ENCODE data around the gene FRMD4A. TPM values are rescaled to one million over a fixed set of nuclear protein-coding genes. Genes with fewer than 3 reads are reported as not detected.

The FRMD4A gene
- total RNA-seq, 5 donors from 2014 or later (not counting 1 experiment from before 2014, with no cell fraction given) = 1.3 to 1.8 (median 1.4) TPM

DNA sequence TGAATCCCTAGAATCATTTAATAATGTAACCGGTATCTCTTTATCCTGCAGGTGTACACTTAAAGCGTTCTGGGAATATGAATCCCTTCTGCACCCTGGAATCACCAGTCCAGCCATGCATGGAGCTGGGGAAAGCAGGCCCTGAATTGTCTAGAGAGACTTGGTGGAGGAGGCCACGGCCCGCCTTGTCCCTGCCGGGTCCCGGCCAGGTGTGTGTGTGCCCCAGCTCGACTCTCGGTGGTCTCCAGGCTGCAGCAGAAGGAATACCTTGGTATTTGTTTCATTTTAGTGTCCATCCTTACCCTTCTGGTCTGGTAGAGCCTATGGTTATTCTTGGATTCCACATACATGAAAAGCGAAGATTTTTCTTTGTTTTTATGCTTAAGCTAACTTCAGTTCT is 685.9 kb downstream of the FRMD4A start:
- H3K27ac ChIP-seq (ENCODE audit: low read length) = no peak overlapping the region
- DNase-seq (no peak), ATAC-seq (replicated peaks in 1 of 4) (no peak)
- H3K27me3 ChIP-seq (replicated peaks in 1 of 2; ENCODE audit: control insufficient read depth in 2 of 2, extremely low read depth in 1 of 2, insufficient read depth in 2 of 2, low read length in 1 of 2) = no peaks in the 10 kb centered on the region
- Mint-ChIP-seq H3K9me3 (peaks cover 26 to 29% (median 26%) of the 10 kb centered on the region in 3 donors), H3K27ac (no peak overlapping the region), H3K4me3 (no peak overlapping the region), H3K27me3 (no peaks in the 10 kb centered on the region), H3K4me1 (peaks cover 12 to 14% (median 14%) of the 10 kb centered on the region in 3 donors), H3K36me3 (peaks cover 74% of the 10 kb centered on the region)
- no peak overlapping the region for H3K4me3 ChIP-seq (ENCODE audit: control insufficient read depth in 1 of 2, extremely low read depth in 1 of 2, low read length in 1 of 2)
- H3K4me1 ChIP-seq (ENCODE audit: control insufficient read depth in 1 of 2, extremely low read depth in 1 of 2, insufficient read depth in 2 of 2, low read length in 2 of 2) = peaks cover 0 to 4% of the 10 kb centered on the region in 2 experiments
- ChIA-PET POLR2A (interaction anchor here in 1 of 2 donors (0.6 kb wide), 1 partner anchor 1730 kb away, joined by 5 read pairs; no protein-coding TSS in a partner anchor), CTCF (no interaction called here)
- H3K36me3 ChIP-seq (ENCODE audit: control insufficient read depth in 2 of 2, extremely low read depth in 1 of 2, insufficient read depth in 1 of 2, low read length in 1 of 2) = peaks cover 11 to 35% of the 10 kb centered on the region in 2 donors
- H3K9me3 ChIP-seq = peaks cover 2% of the 10 kb centered on the region
- WGBS (ENCODE audit: insufficient coverage) = 100% methylated on average over 2 of the region's 9 CpGs

DNA sequence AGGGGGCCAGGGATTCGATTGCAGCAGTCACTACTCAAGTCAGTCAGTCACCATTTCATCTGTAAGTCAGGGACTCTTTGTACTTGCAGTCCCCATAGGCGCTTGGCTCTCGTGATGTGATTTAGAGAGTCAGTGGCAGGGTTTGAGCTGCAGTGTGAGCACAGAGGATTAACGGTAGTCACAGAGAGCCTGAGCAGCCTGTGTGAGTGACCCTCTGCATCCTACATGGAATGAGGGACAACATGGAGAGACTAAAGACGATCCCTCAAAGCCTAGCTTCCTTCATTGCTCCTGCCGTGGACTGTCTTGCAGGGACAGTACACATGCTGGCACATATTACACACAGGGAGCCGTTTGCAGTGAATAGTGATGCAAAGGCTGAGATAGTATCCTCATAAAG is 687.7 kb downstream of the FRMD4A start:
- Mint-ChIP-seq H3K9me3 (peaks cover 26 to 29% (median 26%) of the 10 kb centered on the region in 3 donors), H3K27me3 (no peaks in the 10 kb centered on the region), H3K4me1 (peaks cover 4 to 5% (median 5%) of the 10 kb centered on the region in 3 donors), H3K36me3 (peaks cover 80% of the 10 kb centered on the region), H3K4me3 (no peak overlapping the region), H3K27ac (no peak overlapping the region)
- Histone ChIP-seq H3K4me1 (ENCODE audit: control insufficient read depth in 1 of 2, extremely low read depth in 1 of 2, insufficient read depth in 2 of 2, low read length in 2 of 2) (no peaks in the 10 kb centered on the region), H3K27ac (ENCODE audit: low read length) (no peak overlapping the region), H3K27me3 (replicated peaks in 1 of 2; ENCODE audit: control insufficient read depth in 2 of 2, extremely low read depth in 1 of 2, insufficient read depth in 2 of 2, low read length in 1 of 2) (no peaks in the 10 kb centered on the region), H3K36me3 (ENCODE audit: control insufficient read depth in 2 of 2, extremely low read depth in 1 of 2, insufficient read depth in 1 of 2, low read length in 1 of 2) (peaks cover 8 to 49% of the 10 kb centered on the region in 2 donors), H3K9me3 (peaks cover 2% of the 10 kb centered on the region), H3K4me3 (ENCODE audit: control insufficient read depth in 1 of 2, extremely low read depth in 1 of 2, low read length in 1 of 2) (no peak overlapping the region)
- POLR2A ChIA-PET = no interaction called here
- ATAC-seq (replicated peaks in 1 of 4) (no peak), DNase-seq (no peak)
- CTCF ChIA-PET = no interaction called here
- 75% methylated on average over 4 of the region's 7 CpGs for WGBS (ENCODE audit: insufficient coverage)

DNA sequence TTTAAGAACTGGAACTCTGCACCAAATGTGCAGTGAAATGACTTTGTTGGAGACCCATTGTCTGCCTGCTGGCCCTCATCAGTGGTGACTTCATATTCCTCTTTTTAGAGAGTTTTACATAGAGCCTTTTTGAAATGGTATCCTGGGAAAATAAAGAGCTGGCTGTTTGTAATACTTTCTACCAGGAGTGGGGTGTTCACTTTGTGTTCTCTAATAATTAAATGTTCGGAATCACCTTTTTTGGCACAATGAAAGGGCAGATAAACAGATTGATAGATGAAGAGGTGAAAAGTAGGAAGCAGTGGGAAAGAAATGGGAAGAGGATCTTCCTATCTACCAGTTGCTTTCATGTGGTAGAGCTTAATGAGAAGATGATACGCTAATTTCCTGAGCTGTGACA is 688.4 kb downstream of the FRMD4A start:
- H3K4me3 Mint-ChIP-seq = no peak overlapping the region
- peaks cover 26 to 29% (median 26%) of the 10 kb centered on the region in 3 donors for H3K9me3 Mint-ChIP-seq
- CTCF ChIA-PET = no interaction called here
- peaks cover 85% of the 10 kb centered on the region for H3K36me3 Mint-ChIP-seq
- Histone ChIP-seq H3K9me3 (peaks cover 2% of the 10 kb centered on the region), H3K27ac (ENCODE audit: low read length) (no peak overlapping the region), H3K4me1 (ENCODE audit: control insufficient read depth in 1 of 2, extremely low read depth in 1 of 2, insufficient read depth in 2 of 2, low read length in 2 of 2) (no peaks in the 10 kb centered on the region), H3K27me3 (replicated peaks in 1 of 2; ENCODE audit: control insufficient read depth in 2 of 2, extremely low read depth in 1 of 2, insufficient read depth in 2 of 2, low read length in 1 of 2) (no peaks in the 10 kb centered on the region), H3K4me3 (ENCODE audit: control insufficient read depth in 1 of 2, extremely low read depth in 1 of 2, low read length in 1 of 2) (no peak overlapping the region), H3K36me3 (ENCODE audit: control insufficient read depth in 2 of 2, extremely low read depth in 1 of 2, insufficient read depth in 1 of 2, low read length in 1 of 2) (peaks cover 8 to 49% of the 10 kb centered on the region in 2 donors)
- WGBS (ENCODE audit: insufficient coverage) = no CpG with 5 or more reads among the region's 2 CpGs
- H3K27ac Mint-ChIP-seq = no peak overlapping the region
- DNase-seq = no peak
- no peaks in the 10 kb centered on the region for H3K4me1 Mint-ChIP-seq
- no peaks in the 10 kb centered on the region for H3K27me3 Mint-ChIP-seq
- ATAC-seq (replicated peaks in 1 of 4) = no peak
- POLR2A ChIA-PET = interaction anchor here in 1 of 2 donors (0.6 kb wide), 1 partner anchor 573 kb away, joined by 3 read pairs; no protein-coding TSS in a partner anchor

DNA sequence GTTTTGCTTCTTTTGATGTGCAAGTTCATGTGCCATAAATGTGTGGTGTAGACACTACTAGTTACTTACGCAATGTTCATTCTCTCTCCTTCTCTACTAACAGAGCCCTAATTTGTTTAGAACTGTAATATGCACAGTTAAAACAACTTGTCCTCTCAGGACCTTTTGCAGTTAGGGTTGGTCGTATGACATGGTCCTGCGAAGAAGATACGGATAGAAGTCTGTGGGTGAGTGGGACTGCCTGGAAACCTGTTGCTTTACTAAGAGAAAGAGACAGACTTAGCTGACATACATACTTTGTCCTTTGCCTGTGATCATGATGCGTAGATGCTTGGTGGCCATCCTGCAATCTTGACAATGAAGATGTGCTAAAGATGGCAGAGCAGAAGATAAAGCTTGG is 692.8 kb downstream of the FRMD4A start:
- DNase-seq = no peak
- no peak overlapping the region for H3K4me3 ChIP-seq (ENCODE audit: control insufficient read depth in 1 of 2, extremely low read depth in 1 of 2, low read length in 1 of 2)
- H3K27me3 Mint-ChIP-seq = no peaks in the 10 kb centered on the region
- no peak overlapping the region for H3K27ac Mint-ChIP-seq
- H3K4me3 Mint-ChIP-seq = no peak overlapping the region
- H3K27me3 ChIP-seq (replicated peaks in 1 of 2; ENCODE audit: control insufficient read depth in 2 of 2, extremely low read depth in 1 of 2, insufficient read depth in 2 of 2, low read length in 1 of 2) = no peaks in the 10 kb centered on the region
- ChIA-PET CTCF (no interaction called here), POLR2A (interaction anchor here (0.6 to 0.7 kb wide), 3 partner anchors 278 to 1180 kb away, joined by 3 to 16 read pairs (median 4); no protein-coding TSS in a partner anchor)
- peaks cover 25 to 28% (median 26%) of the 10 kb centered on the region in 3 donors for H3K9me3 Mint-ChIP-seq
- no peak overlapping the region for H3K27ac ChIP-seq (ENCODE audit: low read length)
- peaks cover 86% of the 10 kb centered on the region for H3K36me3 Mint-ChIP-seq
- 95% methylated on average over 3 of the region's 5 CpGs for WGBS (ENCODE audit: insufficient coverage)
- H3K36me3 ChIP-seq (ENCODE audit: control insufficient read depth in 2 of 2, extremely low read depth in 1 of 2, insufficient read depth in 1 of 2, low read length in 1 of 2) = peaks cover 0 to 29% of the 10 kb centered on the region in 2 donors
- ATAC-seq (replicated peaks in 1 of 4) = no peak
- H3K4me1 ChIP-seq (ENCODE audit: control insufficient read depth in 1 of 2, extremely low read depth in 1 of 2, insufficient read depth in 2 of 2, low read length in 2 of 2) = no peaks in the 10 kb centered on the region
- H3K9me3 ChIP-seq = peaks cover 2% of the 10 kb centered on the region
- peaks cover 0 to 10% (median 0%) of the 10 kb centered on the region in 3 donors for H3K4me1 Mint-ChIP-seq

DNA sequence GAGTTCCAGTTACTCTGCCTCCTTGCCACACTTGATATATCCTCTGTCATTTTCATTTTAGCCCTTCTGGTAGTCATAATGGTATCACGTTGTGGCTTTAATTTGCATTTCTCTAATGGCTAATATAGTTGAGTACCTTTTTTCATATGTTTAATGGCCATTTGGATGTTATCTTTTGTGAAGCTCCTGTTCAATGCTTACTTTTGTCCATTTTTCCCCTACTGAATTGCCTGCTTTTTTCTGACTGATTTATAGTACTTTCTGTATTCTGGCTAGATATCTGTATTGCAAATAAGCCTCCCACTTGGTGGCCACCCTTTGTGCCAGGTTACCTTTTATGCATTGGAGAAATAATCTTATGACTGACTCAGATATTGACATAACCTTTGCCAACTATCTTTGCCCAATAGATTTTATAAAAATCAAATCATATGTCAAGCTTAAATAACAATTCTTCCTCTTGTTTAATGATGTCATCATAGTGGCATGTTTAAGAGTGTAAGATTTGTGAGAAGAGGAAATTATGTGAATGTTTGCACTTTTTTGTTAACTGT is 693.3 kb downstream of the FRMD4A start:
- ChIA-PET CTCF (no interaction called here), POLR2A (interaction anchor here (0.6 to 0.7 kb wide), 3 partner anchors 278 to 1179 kb away, joined by 3 to 16 read pairs (median 4); no protein-coding TSS in a partner anchor)
- ATAC-seq (replicated peaks in 1 of 4) = no peak
- Histone ChIP-seq H3K4me1 (ENCODE audit: control insufficient read depth in 1 of 2, extremely low read depth in 1 of 2, insufficient read depth in 2 of 2, low read length in 2 of 2) (no peaks in the 10 kb centered on the region), H3K27me3 (replicated peaks in 1 of 2; ENCODE audit: control insufficient read depth in 2 of 2, extremely low read depth in 1 of 2, insufficient read depth in 2 of 2, low read length in 1 of 2) (no peaks in the 10 kb centered on the region), H3K4me3 (ENCODE audit: control insufficient read depth in 1 of 2, extremely low read depth in 1 of 2, low read length in 1 of 2) (no peak overlapping the region), H3K27ac (ENCODE audit: low read length) (no peak overlapping the region), H3K9me3 (peaks cover 2% of the 10 kb centered on the region), H3K36me3 (ENCODE audit: control insufficient read depth in 2 of 2, extremely low read depth in 1 of 2, insufficient read depth in 1 of 2, low read length in 1 of 2) (peaks cover 0 to 31% of the 10 kb centered on the region in 2 donors)
- H3K4me3 Mint-ChIP-seq = no peak overlapping the region
- H3K27me3 Mint-ChIP-seq = no peaks in the 10 kb centered on the region
- WGBS (ENCODE audit: insufficient coverage) = no CpG with 5 or more reads among the region's 1 CpG
- no peak overlapping the region for H3K27ac Mint-ChIP-seq
- peaks cover 0 to 10% (median 0%) of the 10 kb centered on the region in 3 donors for H3K4me1 Mint-ChIP-seq
- H3K9me3 Mint-ChIP-seq = peaks cover 20 to 23% (median 22%) of the 10 kb centered on the region in 3 donors
- DNase-seq = no peak
- H3K36me3 Mint-ChIP-seq = peaks cover 84% of the 10 kb centered on the region

DNA sequence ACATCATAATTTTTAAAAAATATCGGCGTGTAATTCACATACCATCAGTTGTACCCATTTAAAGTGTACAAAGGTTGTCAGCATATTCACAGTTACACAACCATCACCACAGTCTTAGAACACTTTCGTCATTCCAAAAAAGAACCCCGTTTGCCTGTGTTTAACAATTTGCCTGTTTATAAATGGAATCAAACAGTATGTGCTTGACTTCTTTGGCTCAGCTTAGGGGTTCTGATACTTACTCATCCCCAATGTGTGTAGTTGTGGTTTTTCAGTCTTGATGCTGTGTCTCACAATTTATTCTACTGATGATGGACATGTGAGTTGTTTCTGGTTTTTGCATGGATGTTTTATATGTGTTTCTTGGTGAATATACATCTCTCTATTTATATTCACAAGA is 693.9 kb downstream of the FRMD4A start:
- CTCF ChIA-PET = no interaction called here
- H3K36me3 ChIP-seq (ENCODE audit: control insufficient read depth in 2 of 2, extremely low read depth in 1 of 2, insufficient read depth in 1 of 2, low read length in 1 of 2) = peaks cover 0 to 26% of the 10 kb centered on the region in 2 donors
- peaks cover 79% of the 10 kb centered on the region for H3K36me3 Mint-ChIP-seq

More for the DNA sequence above, 693.9 kb downstream of the FRMD4A start:
- Histone ChIP-seq H3K27me3 (replicated peaks in 1 of 2; ENCODE audit: control insufficient read depth in 2 of 2, extremely low read depth in 1 of 2, insufficient read depth in 2 of 2, low read length in 1 of 2) (no peaks in the 10 kb centered on the region), H3K9me3 (peaks cover 2% of the 10 kb centered on the region), H3K4me1 (ENCODE audit: control insufficient read depth in 1 of 2, extremely low read depth in 1 of 2, insufficient read depth in 2 of 2, low read length in 2 of 2) (no peaks in the 10 kb centered on the region), H3K4me3 (ENCODE audit: control insufficient read depth in 1 of 2, extremely low read depth in 1 of 2, low read length in 1 of 2) (no peak overlapping the region), H3K27ac (ENCODE audit: low read length) (no peak overlapping the region)
- DNase-seq = no peak
- POLR2A ChIA-PET = no interaction called here
- H3K4me3 Mint-ChIP-seq = no peak overlapping the region
- WGBS (ENCODE audit: insufficient coverage) = 100% methylated on average over 2 of the region's 4 CpGs
- ATAC-seq (replicated peaks in 1 of 4) = no peak
- H3K9me3 Mint-ChIP-seq = peaks cover 15 to 17% (median 16%) of the 10 kb centered on the region in 3 donors
- no peak overlapping the region for H3K27ac Mint-ChIP-seq
- H3K4me1 Mint-ChIP-seq = peaks cover 0 to 10% (median 0%) of the 10 kb centered on the region in 3 donors
- no peaks in the 10 kb centered on the region for H3K27me3 Mint-ChIP-seq
